Smooth muscle cell (in vitro differentiated cells): ENCODE measurements around the gene SPA17. TPM values are rescaled to one million over a fixed set of nuclear protein-coding genes. Genes with fewer than 3 reads are reported as not detected.

Experiments
- DNase-seq: peaks from one replicate; lab custom pipeline; 2025; ENCODE audit not compliant: unreplicated experiment; lab: John Stamatoyannopoulos, UW
- H2AFZ ChIP-seq: fragments of 200-600 bp; sonication (generic); 2 replicates; pipeline ENCODE4 v1.6.0; 2016; ENCODE audit warnings: antibody characterized with exemption, low read depth, mild to moderate bottlenecking
- H3F3A ChIP-seq: fragments of 200-600 bp; sonication (generic); 2 replicates; pipeline ENCODE4 v1.6.0; 2017; ENCODE audit warnings: antibody characterized with exemption, low read depth
- H3K27ac ChIP-seq: fragments of 200-600 bp; sonication (generic); 2 replicates; pipeline ENCODE4 v1.5.1; 2016; ENCODE audit warnings: low read depth, mild to moderate bottlenecking
- H3K27me3 ChIP-seq: fragments of 200-600 bp; sonication (generic); 2 replicates; pipeline ENCODE4 v1.6.1; 2016; ENCODE audit warnings: low read depth, mild to moderate bottlenecking
- H3K36me3 ChIP-seq: fragments of 200-600 bp; sonication (generic); 2 replicates; pipeline ENCODE4 v1.5.1; 2016; ENCODE audit warnings: low read depth
- H3K4me1 ChIP-seq: fragments of 200-600 bp; sonication (generic); 2 replicates; pipeline ENCODE4 v1.5.1; 2016; ENCODE audit warnings: low read depth
- H3K4me2 ChIP-seq: fragments of 200-600 bp; sonication (generic); 2 replicates; pipeline ENCODE4 v1.6.0; 2016; ENCODE audit warnings: mild to moderate bottlenecking
- H3K4me3 ChIP-seq: fragments of 200-600 bp; sonication (generic); 2 replicates; pipeline ENCODE4 v1.5.1; 2016; ENCODE audit warnings: mild to moderate bottlenecking
- H3K79me2 ChIP-seq: fragments of 200-600 bp; sonication (generic); 2 replicates; pipeline ENCODE4 v1.6.0; 2016; ENCODE audit warnings: low read depth, mild to moderate bottlenecking
- H3K9ac ChIP-seq: fragments of 200-600 bp; sonication (generic); 2 replicates; pipeline ENCODE4 v1.6.0; 2016; ENCODE audit warnings: low read depth
- H3K9me3 ChIP-seq: fragments of 200-600 bp; sonication (generic); replicated peaks from 2 replicates; pipeline ENCODE4 v1.5.1; 2016; ENCODE audit warnings: low read depth
- H4K20me1 ChIP-seq: fragments of 200-600 bp; sonication (generic); 2 replicates; pipeline ENCODE4 v1.6.0; 2016; ENCODE audit warnings: low read depth
- WGBS: methylation state at CpG from one replicate; pipeline ENCODE4 v1.1.7; 2016; ENCODE audit warnings: low lambda C conversion rate; 5-methylcytosine and 5-hydroxymethylcytosine counted together
- polyA plus RNA-seq: library from polyadenylated mRNA; unstranded; fragments of >200 nt; fragmentation: Nextera tagmentation; extraction: Ambion mirVana; gene quantifications from 2 replicates; pipeline ENCODE4 v1.2.1, GENCODE V29; 2016
- total RNA-seq: library from RNA; depleted of rRNA; stranded (reverse); fragments of >200 nt; gene quantifications from 2 replicates; pipeline ENCODE4 v1.2.3, GENCODE V29; 2014
- TF ChIP-seq, protein P1 (sequence below): fragments of 200-600 bp; sonication (generic); IDR thresholded peaks from 2 replicates; pipeline ENCODE4 v1.5.1; 2017; ENCODE audit warnings: borderline replicate concordance, mild to moderate bottlenecking, antibody characterized with exemption; ENCODE audit not compliant: insufficient read depth, poor library complexity, severe bottlenecking

SPA17 gene
- total and polyA plus RNA-seq, 2 experiments from 2014 or later: 6.1 to 7.4 TPM

DNA sequence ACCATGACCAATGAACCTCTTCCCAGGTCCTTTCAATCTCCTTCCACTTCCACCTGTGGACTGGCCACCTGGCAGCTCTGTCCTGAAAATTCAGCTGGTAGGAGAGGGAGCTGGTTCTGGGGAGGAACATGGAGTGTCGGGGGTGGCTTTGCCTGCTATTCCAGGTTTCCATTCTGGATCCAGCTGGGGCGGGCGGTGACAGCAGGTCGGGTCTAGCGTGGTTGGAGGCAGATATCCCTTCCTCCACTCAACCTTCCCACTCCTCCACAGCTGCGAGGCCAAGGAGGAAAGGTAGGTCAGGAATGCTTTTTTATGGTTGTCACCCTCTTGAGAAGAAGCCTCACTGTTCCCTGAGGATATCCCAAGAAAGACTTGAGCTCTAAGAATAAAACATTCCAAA is 69.3 kb downstream of the SPA17 start:
- 60% methylated on average over 6 of the region's 6 CpGs for WGBS
- Histone ChIP-seq H3K9me3 (no peaks in the 10 kb centered on the region), H3K4me1 (peaks cover 23% of the 10 kb centered on the region), H3K36me3 (no peaks in the 10 kb centered on the region), H2AFZ (no peak overlapping the region), H3K4me2 (no peak overlapping the region), H3F3A (no peaks in the 10 kb centered on the region), H3K4me3 (no peak overlapping the region), H3K79me2 (no peaks in the 10 kb centered on the region), H3K27me3 (peaks cover 93% of the 10 kb centered on the region), H4K20me1 (no peaks in the 10 kb centered on the region), H3K27ac (no peak overlapping the region), H3K9ac (no peak overlapping the region)
- TF ChIP-seq, protein P1, sequence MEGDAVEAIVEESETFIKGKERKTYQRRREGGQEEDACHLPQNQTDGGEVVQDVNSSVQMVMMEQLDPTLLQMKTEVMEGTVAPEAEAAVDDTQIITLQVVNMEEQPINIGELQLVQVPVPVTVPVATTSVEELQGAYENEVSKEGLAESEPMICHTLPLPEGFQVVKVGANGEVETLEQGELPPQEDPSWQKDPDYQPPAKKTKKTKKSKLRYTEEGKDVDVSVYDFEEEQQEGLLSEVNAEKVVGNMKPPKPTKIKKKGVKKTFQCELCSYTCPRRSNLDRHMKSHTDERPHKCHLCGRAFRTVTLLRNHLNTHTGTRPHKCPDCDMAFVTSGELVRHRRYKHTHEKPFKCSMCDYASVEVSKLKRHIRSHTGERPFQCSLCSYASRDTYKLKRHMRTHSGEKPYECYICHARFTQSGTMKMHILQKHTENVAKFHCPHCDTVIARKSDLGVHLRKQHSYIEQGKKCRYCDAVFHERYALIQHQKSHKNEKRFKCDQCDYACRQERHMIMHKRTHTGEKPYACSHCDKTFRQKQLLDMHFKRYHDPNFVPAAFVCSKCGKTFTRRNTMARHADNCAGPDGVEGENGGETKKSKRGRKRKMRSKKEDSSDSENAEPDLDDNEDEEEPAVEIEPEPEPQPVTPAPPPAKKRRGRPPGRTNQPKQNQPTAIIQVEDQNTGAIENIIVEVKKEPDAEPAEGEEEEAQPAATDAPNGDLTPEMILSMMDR: no peak
- DNase-seq: no peak

DNA sequence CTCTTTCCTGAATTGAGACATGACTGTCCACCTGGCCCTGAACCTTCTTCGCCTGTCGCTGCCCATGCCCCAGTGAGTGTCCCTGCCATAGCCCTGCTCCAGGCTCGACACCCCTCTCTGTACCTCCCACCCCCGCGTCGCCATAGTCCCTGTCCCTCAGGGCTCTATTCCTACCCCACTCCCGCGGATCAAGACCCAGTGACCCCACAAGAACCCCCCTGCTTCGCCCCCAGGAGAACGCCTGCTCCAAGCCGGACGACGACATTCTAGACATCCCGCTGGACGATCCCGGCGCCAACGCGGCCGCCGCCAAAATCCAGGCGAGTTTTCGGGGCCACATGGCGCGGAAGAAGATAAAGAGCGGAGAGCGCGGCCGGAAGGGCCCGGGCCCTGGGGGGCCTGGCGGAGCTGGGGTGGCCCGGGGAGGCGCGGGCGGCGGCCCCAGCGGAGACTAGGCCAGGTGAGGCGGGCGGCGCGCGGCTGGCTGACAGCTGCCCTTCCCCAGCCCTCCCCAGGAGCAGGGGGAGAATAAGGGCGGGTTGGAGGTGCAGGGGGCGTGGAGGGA is 71.6 kb downstream of the SPA17 start:
- no peaks in the 10 kb centered on the region for H4K20me1 ChIP-seq
- H3K4me3 ChIP-seq: peak overlapping the region; percentile 61
- TF ChIP-seq, protein P1: no peak
- H2AFZ ChIP-seq: no peak overlapping the region
- no peaks in the 10 kb centered on the region for H3K36me3 ChIP-seq
- H3K4me2 ChIP-seq: peak overlapping the region; percentile 90
- no peak overlapping the region for H3K27ac ChIP-seq
- H3K27me3 ChIP-seq: peaks cover 100% of the 10 kb centered on the region
- H3K9ac ChIP-seq: no peak overlapping the region
- WGBS: 3% methylated on average over 27 of the region's 44 CpGs
- H3K79me2 ChIP-seq: no peaks in the 10 kb centered on the region
- peaks cover 21% of the 10 kb centered on the region for H3K4me1 ChIP-seq
- DNase-seq: no peak
- H3K9me3 ChIP-seq: no peaks in the 10 kb centered on the region
- H3F3A ChIP-seq: no peaks in the 10 kb centered on the region

DNA sequence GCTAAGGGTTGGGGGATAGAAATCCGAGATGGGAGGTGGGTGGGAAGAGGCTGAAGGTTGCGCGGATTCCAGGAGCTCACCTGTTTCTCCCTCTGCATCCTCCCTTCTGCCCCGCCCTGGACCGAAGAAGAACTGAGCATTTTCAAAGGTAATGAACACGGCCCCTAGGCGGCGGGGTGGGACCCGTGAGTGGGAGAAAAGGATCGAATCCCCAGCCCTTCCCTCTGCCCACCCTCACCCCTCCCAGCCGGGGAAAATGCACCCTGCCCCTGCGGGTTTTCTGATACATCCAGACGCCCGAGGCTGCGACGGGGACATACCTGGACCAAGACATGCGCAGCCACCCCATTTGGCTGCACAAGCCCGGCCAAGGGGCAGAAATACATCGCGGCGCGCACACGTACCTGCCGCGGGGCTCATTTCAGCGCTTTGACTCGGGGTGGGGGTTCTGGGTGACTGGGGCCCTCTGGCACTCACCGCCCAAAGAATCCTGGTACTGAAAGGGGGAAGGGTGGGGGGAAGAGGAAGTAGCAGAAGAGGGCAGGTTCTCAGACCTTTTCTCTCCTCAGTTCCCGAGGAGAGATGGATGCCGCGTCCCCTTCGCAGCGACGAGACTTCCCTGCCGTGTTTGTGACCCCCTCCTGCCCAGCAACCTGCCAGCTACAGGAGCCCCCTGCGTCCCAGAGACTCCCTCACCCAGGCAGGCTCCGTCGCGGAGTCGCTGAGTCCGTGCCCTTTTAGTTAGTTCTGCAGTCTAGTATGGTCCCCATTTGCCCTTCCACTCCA is 72.3 kb downstream of the SPA17 start:
- Histone ChIP-seq H3K9ac (no peak overlapping the region), H3K79me2 (no peaks in the 10 kb centered on the region), H4K20me1 (no peaks in the 10 kb centered on the region), H3K27ac (no peak overlapping the region), H3K36me3 (no peaks in the 10 kb centered on the region), H3K27me3 (peaks cover 100% of the 10 kb centered on the region), H3F3A (no peaks in the 10 kb centered on the region), H3K4me1 (peaks cover 15% of the 10 kb centered on the region), H3K4me2 (peak overlapping the region; percentile 90), H3K4me3 (peak overlapping the region; percentile 61), H2AFZ (peak overlapping the region; percentile 46), H3K9me3 (no peaks in the 10 kb centered on the region)
- 2% methylated on average over 38 of the region's 41 CpGs for WGBS
- TF ChIP-seq, protein P1: no peak
- no peak for DNase-seq
